Measurements from ENCODE around the gene FOXP3. TPM values are rescaled to one million over a fixed set of nuclear protein-coding genes. Genes with fewer than 3 reads are reported as not detected.
A peak's percentile ranks its signal among the peaks of the same experiment; 100 is the strongest.

Gene FOXP3
- total RNA-seq, 1 donor from 2014 or later: not detected

DNA sequence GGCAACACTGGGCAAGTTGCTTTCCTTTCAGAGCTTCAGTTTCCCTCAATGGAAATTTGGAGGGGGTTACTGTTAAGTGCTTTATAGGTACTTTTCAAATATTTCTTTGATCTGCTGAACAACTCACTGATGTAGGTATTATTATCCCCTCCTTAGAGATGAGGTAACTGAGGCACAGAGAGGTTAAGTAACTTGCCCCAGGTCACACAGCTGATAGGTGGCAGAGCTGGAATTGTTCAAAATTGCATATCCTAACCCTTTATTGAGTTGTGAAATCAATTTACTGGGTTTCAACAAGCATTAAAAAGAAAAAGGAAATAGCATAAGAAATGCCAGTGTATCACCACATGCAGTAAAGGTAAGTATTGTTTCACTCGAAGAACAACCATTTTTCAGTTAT, 11.7 kb upstream of the FOXP3 start:
- DNase-seq (ENCODE audit: low spot score): no peak

DNA sequence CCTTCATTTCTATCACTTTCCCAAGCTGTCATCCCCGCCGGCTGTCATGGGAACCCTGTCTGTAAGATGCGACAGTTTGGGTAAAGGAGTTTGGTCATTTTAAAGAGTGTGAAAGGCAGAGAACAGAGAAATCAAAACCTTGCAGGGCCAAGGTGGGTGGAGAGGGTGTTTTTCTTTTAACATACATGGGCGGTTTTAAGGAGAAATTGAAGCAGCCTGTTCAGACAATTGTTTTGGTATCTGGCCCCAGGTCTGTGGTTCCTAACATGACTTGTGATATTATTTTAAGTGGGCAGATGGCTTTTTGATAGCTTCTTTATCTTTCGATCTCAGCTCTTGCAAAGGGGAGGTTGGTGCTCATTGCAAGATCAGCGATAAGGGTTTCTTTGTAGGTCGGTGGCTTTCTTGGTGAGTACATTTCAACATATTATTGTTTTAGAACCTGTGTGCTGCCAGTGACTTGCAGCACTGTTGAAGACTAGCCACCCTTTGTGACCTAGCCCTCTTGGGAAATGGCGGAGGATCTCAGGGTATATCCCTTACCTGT, 8.7 kb upstream of the FOXP3 start:
- DNase-seq (ENCODE audit: low spot score): peak; percentile 30

DNA sequence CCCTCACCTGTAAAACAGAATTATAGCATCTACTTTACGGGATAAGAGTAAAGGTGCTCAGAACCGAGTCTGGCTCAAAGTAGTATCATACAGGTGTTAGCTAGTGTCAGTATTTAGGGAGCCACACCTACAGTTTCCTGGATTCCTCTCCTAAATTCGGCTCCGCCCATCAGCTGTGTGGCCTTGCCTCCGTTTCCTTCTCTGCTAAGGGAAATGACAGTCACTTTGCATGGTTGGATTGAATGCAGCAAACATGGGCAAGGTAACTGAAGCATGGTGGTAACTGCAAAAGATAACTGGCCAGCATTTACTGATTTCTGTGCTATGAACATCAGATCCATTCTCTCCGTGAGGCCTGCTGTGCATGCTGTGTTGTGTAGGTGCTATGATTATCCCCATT, 7.9 kb upstream of the FOXP3 start:
- DNase-seq (ENCODE audit: low spot score): no peak

DNA sequence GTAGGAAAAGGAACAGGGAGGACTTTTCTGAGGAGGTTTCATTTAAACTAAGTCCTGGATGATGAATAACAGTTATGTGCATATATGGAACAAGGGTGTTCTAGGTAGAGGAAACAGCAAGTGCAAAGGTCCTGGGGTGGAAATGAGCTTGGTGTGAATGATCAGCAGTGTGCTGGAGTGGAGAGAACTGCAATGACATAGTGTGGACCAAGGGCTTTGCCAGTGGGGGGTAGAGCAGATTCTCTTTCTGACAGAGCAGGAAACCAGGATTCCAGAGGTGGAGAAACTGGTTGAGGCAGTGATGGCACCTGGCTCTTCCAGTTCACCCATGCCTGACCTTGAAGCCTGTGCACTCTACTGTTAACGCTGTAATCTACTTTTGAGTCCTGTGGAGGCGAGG, 6.8 kb upstream of the FOXP3 start:
- no peak for DNase-seq (ENCODE audit: low spot score)

DNA sequence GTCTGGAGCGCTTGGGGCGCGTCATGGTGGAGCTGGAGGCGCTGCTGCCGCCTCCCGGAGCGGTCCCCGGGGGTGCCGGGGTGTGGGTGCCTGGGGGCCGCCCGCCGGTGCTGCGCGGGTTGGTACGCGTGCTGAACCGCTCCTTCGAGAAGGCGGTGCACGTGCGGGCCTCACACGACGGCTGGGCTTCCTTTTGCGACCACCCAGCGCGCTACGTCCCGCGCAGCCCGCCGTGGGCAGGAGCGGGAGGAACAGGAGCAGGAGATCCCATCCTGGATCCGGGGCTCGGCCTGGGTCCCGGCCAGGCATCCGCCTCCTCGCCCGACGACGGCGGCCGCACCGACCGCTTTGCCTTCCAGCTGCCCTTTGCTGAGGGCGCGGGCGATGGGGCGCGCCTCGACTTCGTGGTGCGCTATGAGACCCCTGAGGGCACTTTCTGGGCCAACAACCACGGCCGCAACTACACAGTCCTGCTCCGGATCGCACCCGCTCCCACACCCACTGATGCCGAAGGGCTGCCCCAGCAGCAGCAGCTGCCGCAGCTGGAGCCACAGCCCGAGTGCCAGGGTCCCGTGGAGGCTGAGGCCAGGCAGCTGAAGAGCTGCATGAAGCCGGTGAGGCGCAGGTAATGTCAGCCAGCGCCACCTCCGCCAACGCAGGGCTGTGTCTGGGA, 5.9 kb upstream of the FOXP3 start:
- DNase-seq (ENCODE audit: low spot score): no peak

DNA sequence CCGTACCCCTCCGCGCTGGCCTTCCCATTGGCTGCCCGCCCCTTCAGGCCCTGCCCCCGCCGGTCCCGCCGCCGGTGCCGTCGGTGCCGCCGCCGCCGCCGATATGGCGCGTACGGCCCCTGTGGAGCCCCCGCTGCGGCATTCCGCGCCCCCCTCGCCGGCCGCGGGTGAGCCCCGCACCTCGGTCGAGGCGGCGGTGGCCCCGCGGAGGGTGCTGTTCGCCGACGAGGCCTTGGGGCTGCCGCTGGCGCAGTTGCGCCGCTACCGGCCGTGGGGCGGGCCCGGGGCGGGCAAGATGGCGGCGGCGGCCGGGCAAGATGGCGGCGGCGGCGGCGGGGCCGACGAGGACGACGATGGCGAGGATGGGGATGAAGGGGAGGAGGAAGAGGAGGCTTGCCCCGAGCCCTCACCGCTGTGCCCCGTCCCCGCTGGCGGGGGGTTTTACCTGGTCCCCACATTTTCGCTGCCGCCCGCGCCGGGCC, 5.3 kb upstream of the FOXP3 start, which contains the start of gene PPP1R3F:
PPP1R3F (plus strand) TSS at position 27 of the 482 bp plus-strand sequence; CDS start at position 104, 77 bp downstream.
- DNase-seq (ENCODE audit: low spot score): no peak

DNA sequence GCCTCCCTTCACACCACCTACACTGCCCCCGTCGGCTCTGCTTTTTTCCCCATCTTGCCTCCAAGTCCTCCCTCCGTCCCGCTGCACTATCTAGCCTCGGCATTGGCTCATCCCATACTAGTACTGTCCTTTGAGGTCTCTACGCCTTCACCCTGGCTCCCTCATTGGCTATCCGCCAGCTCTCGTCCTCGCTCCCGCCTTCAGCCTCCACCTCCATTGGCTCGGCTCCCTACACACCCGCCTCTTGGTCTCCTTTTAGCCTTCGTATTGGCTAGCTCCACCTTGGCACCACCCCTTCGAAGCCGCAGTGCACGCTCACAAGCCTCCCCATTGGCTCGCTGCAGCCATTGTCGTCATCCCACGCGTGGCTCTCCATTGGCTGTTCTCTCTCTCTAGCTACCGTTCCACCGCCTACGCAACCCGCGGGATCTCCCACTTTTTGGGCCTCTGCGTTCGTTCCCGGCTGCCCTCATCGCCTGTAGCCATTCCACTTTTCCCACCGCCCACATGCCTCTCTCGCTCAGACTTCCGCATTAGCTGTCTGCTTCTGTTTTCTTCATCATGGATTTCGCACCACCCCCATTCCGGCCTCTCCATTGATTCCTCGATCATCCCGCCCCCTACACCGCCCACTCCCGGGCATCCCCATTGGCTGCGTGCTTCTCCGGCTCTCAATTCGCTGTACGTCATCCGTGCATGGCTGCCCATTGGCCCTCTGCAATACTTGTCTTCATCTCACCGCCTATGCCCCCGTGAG, 4.7 kb upstream of the FOXP3 start:
- DNase-seq (ENCODE audit: low spot score): peak; percentile 96

DNA sequence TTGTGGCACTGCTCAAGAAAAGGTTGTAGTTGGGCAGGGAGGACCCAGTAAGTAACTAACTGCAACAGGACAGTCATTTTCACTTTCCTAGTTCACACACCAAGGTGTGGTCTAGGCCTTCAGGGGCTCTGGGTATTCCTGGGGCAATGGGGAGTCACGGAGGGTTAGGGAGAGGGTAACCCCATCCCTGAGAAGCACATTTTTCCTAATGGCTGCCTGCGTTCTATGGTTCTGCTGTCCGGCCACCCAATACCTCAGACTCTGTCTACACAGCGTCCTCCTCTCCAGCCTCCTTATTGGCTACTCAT, 4.1 kb upstream of the FOXP3 start:
- no peak for DNase-seq (ENCODE audit: low spot score)

DNA sequence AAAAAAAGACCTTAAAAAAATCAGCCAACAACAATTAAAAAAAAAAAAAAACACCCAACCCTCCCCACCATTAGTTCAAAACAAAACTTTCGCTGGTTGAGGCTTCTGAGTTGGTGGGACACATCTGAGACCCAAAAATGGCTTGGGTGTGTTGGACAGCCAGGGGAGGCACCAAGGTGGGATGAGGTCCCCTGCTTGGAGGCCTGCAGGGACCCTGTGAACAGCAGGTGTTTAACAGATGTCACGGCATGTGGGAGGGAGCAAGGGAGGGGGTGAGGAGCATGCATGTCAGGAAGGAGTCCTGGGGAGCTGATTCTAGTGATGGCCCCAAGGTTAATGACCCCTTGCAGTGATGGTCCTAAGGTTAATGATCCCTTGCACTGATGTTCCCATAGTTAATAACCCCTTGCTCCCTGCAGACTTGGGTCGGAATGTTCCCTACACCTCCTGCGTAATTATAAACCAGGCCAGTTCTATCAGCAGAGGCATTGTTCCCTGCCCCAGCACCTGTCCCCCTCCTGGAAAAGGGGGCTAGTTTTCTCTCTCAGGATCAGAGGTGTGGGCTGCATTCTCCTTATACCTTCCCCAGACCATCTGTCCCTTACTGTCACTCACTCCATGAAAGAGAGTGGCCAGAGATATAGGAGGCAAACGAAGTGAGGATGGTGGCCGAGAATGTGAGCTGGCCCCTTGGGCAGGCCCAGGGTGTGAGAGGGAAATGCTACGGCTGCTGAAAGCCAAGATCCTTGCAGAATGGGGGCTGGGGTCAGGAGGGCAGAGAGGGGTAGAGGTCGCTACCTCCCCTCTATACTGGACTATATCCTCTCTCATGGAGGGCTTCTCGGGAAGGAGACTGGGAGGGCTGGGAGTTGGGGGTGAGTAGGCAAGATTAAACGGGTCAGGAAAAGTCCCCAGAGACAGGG, 2.3 kb upstream of the FOXP3 start:
- no peak for DNase-seq (ENCODE audit: low spot score)

DNA sequence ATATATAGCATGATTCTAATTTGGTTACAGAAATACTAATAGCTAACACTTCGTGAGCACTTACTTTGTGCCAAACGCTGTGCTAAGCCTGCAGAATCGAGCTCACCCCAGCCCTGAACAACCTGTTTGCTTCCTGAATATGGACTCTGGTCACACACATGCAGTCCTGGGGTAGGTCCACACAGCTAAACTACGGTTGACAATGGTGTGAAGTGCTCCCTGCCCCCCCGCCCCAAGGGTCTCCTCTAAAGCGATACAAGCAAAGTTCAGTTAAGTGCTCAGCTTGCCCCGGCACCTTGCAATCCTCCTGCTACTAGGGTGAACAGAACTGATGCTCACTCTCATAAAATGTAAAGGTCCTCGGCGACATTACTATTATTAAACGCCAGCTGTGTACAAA, 879 bp downstream of the FOXP3 start:
- no peak for DNase-seq (ENCODE audit: low spot score)

DNA sequence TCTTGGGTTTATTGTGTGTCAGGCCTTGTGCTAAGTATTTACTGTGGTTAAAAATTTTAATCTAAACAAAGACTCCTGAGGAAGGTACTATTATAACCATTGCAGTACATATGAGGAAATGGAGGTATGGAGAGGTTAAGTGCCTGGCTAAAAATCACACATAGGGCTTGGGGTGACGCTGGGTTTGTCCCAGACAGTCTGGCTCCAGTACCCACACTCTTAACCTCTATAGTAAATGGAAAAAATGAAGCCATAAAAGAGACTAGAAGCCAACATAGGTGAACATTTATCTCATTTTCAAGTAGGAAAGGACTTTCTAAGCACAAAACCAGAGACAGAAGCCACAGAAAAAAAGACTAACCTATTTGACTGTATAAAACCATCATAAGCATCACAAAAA, 1.9 kb downstream of the FOXP3 start:
- no peak for DNase-seq (ENCODE audit: low spot score)

DNA sequence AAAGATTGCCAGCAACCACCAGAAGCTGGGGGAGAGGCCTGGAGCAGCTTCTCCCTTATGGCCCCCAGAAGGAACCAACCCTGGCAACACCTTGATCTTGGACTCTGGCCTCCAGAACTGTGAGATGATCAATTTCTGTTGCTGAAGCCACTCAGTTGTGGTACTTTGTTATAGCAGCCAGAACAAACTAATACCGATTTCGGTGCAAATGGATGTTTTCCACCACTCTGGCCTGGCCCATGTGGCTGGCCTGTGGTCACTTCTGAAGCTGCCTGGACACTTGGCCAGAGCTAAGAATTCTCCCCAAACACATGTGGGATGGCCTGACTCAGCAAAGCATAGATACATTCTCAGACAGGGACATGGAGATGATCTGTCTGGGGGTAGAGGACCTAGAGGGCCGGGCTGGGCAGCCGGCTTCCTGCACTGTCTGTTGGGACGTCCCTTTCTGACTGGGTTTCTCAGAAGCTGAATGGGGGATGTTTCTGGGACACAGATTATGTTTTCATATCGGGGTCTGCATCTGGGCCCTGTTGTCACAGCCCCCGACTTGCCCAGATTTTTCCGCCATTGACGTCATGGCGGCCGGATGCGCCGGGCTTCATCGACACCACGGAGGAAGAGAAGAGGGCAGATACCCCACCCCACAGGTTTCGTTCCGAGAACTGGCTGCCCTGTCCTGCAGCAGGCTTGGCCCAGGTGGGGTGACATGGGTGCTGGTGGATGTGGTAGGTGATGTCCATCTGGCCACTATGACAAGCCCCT, 4.1 kb downstream of the FOXP3 start:
- no peak for DNase-seq (ENCODE audit: low spot score)

DNA sequence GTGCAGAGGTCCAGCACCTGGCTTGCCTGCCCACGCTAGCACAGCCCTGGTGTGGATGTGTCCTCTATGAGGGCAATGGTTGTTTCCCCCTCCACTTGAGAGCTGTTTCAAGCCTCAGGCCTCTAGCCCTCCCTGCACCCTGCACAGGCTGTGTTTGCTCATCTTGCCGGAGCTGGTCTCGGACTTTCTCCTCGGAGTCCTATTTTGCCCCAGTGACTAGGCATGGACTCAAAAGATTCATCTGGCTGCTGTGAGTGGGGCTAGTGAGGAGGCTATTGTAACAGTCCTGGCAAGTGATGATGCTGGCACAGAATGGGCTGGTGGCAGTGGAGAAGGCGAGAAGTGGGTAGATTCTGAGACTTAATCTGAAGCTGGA, 5.8 kb downstream of the FOXP3 start:
- no peak for DNase-seq (ENCODE audit: low spot score)

DNA sequence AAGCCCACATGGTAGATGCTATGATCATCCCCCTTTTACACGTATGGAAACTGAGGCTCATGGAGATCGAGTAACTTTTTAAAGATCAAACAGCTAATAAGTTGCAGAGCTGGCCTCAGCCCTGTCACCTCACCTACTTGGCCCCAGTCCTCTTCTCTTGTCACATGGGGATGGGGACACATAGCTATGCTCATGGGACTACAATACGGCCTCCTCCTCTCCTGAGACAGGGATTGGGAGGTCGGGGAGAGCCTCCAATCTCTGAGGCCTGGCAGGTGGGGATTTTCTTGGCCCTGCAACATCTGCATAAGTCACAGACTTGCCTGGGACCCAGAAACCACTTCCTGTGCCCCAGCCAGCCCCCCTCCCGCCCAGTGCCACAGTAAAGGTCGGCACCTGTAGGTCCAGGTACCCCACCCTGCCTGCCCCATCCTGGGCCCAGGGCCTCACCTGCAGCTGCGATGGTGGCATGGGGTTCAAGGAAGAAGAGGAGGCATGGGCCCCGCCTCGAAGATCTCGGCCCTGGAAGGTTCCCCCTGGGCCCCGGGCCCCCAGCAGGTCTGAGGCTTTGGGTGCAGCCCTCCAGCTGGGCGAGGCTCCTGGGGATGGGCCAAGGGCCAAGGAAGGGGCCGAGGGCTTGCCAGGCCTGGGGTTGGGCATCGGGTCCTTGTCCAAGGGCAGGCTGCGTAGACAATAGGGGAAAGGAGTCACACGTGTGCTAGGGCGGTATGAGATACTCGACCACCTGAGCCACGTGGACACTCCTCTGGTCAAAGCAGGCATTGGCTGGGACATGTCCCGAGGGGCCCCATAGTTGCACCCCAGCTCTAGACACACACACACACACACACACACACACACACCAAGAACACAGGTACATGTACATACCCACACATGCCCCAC, 6.4 kb downstream of the FOXP3 start:
- DNase-seq (ENCODE audit: low spot score): no peak

DNA sequence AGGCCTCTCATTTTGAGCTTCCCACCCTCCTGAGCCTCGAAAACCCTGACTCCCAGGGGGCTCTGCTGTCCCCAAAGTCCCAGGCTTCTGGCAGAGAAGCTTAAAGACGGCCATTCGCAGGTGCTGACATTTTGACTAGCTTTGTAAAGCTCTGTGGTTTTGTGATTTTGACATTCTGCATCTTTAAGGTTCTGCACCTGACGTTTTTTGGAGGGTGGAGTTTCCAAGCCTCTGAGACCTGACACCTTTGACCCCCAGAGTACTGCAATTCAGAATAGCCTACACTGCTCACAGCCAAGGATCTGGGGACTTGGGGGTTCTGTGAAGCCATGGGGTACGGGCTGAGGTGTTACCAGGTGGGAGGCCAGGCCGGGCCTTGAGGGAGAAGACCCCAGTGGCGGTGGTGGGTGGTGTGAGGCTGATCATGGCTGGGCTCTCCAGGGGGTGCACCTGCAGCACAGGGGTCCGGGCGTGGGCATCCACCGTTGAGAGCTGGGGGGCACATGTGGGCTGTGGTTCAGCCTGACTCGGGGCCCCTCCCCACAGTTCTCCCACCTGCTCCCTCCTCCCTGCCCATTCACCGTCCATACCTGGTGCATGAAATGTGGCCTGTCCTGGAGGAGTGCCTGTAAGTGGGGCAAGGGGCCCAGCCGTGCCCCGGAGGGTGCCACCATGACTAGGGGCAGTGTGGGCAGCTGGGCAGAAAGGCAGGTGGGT, 7.3 kb downstream of the FOXP3 start:
- DNase-seq (ENCODE audit: low spot score): no peak

DNA sequence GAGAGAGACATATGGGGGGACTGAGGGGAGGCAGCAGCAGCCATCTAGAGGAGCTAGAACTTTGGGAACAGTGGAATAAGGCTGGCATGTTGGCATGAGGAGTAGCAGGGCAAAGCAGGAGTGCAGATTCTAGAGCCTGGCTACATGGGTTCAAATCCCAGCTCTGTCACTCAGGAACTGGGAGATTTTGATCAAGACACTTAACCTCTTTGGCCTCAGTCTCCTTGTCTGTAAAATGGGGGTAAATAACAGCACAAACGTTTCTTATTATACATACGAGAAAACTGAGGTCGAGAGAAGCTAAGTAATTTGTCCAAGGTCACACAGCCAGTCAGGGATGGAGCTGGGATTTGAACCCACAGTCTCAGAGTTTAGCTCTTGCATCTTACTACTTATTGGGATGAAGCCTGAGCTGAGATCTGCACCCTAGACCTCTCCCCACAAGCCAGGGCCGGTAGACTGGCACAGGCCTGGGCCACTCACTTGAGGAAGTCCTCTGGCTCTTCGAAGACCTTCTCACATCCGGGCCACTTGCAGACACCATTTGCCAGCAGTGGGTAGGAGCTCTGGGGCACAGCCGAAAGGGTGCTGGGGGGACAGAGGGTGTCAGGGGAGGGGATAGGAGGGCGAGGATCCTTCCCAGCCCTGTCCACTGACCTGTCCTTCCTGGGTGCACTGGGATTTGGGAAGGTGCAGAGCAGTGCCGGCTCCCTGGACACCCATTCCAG, 8.1 kb downstream of the FOXP3 start:
- no peak for DNase-seq (ENCODE audit: low spot score)

DNA sequence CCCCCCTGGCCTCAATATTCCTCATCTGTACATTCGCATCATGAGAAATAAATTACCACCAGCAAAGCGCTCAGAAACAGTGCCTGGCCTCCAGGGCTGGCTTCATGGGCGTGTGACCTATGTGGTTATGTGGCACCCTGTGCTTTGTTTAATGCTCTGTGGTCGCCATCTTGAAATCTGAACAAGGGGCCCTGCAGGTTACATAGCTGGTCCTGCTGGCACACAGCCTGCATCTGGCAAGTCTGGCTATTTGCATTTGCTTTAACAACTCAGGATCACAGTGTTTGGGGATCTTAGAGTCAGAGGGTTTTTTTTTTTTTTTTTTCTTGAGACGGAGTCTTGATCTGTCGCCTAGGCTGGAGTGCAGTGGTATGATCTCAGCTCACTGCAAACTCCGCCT, 9.9 kb downstream of the FOXP3 start:
- no peak for DNase-seq (ENCODE audit: low spot score)

DNA sequence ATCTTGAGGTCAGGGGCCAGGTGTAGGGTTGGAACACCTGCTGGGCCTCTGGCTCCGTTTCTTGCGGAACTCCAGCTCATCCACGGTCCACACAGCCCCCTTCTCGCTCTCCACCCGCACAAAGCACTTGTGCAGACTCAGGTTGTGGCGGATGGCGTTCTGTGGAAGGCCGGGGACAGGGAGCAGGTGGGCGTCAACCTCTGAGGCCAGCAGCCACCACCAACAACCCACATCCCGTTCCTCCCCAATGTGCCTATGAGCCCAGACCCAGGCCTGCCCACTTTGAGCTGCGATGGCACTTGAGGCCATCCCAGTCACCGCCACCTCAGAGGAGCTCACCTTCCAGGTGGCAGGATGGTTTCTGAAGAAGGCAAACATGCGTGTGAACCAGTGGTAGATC, 13.2 kb downstream of the FOXP3 start:
- no peak for DNase-seq (ENCODE audit: low spot score)
